GM23338 (cell line): ENCODE measurements around the gene PHF21A. TPM values are rescaled to one million over a fixed set of nuclear protein-coding genes. Genes with fewer than 3 reads are reported as not detected.

Experiments used
- ATAC-seq: fragments of 200-7000 bp; cut with Tn5 transposase; 3 replicates; pipeline ENCODE4 v1.9.1; 2020
- DNase-seq: peaks from one replicate; pipeline ENCODE4 v3.0.0-alpha.2; 2015; ENCODE audit warnings: low spot score
- H2AFZ ChIP-seq: fragments of 200-600 bp; sonication (generic); 2 replicates; pipeline ENCODE4 v1.8.0; 2016; ENCODE audit warnings: antibody characterized with exemption, mild to moderate bottlenecking, moderate library complexity
- H3F3A ChIP-seq: fragments of 200-600 bp; sonication (generic); replicated peaks from 2 replicates; pipeline ENCODE4 v1.8.0; 2017; ENCODE audit warnings: antibody characterized with exemption, mixed run types, low read depth
- H3K27ac ChIP-seq: fragments of 200-600 bp; sonication (generic); 2 replicates; pipeline ENCODE4 v1.6.1; 2016; ENCODE audit warnings: low read depth
- H3K27me3 ChIP-seq: fragments of 200-600 bp; sonication (generic); 2 replicates; pipeline ENCODE4 v1.8.0; 2016; ENCODE audit warnings: mild to moderate bottlenecking, mixed run types, moderate library complexity; ENCODE audit not compliant: insufficient read depth
- H3K36me3 ChIP-seq: fragments of 200-600 bp; sonication (generic); 2 replicates; pipeline ENCODE4 v1.8.0; 2016; ENCODE audit warnings: mild to moderate bottlenecking; ENCODE audit not compliant: insufficient read depth
- H3K4me1 ChIP-seq: fragments of 200-600 bp; sonication (generic); 2 replicates; pipeline ENCODE4 v1.8.0; 2016; ENCODE audit warnings: mild to moderate bottlenecking, moderate library complexity; ENCODE audit not compliant: insufficient read depth
- H3K4me2 ChIP-seq: fragments of 200-600 bp; sonication (generic); 2 replicates; pipeline ENCODE4 v1.7.1; 2017; ENCODE audit warnings: mixed run types
- H3K4me3 ChIP-seq: fragments of 200-600 bp; sonication (generic); 2 replicates; pipeline ENCODE4 v1.6.1; 2016; ENCODE audit warnings: mixed run types
- H3K79me2 ChIP-seq: fragments of 200-600 bp; sonication (generic); replicated peaks from 2 replicates; pipeline ENCODE4 v1.8.0; 2017; ENCODE audit warnings: mild to moderate bottlenecking; ENCODE audit not compliant: insufficient read depth
- H3K9me2 ChIP-seq: fragments of 200-600 bp; sonication (generic); 2 replicates; pipeline ENCODE4 v1.8.0; 2017; ENCODE audit not compliant: insufficient read depth
- H4K20me1 ChIP-seq: fragments of 200-600 bp; sonication (generic); replicated peaks from 2 replicates; pipeline ENCODE4 v1.8.0; 2017; ENCODE audit warnings: mild to moderate bottlenecking; ENCODE audit not compliant: insufficient read depth
- H3K27ac Mint-ChIP-seq: 2 replicates; pipeline ENCODE4 v1.8.0; 2020; ENCODE audit warnings: inconsistent platforms, mild to moderate bottlenecking, moderate library complexity, mixed read lengths
- H3K27me3 Mint-ChIP-seq: 3 replicates; pipeline ENCODE4 v1.8.0; 2022; ENCODE audit warnings: low read depth, mild to moderate bottlenecking, moderate library complexity, mixed read lengths, inconsistent platforms; ENCODE audit not compliant: insufficient read depth, poor library complexity
- H3K36me3 Mint-ChIP-seq: 3 replicates; pipeline ENCODE4 v1.8.0; 2021; ENCODE audit warnings: low read depth, mild to moderate bottlenecking, inconsistent platforms, moderate library complexity, mixed read lengths
- H3K4me1 Mint-ChIP-seq: 3 replicates; pipeline ENCODE4 v1.8.0; 2020; ENCODE audit warnings: mild to moderate bottlenecking, inconsistent platforms, mixed read lengths
- H3K4me3 Mint-ChIP-seq: 3 replicates; pipeline ENCODE4 v1.8.0; 2021; ENCODE audit warnings: moderate library complexity, mild to moderate bottlenecking, inconsistent platforms, mixed read lengths
- H3K9me3 Mint-ChIP-seq: 3 replicates; pipeline ENCODE4 v1.8.0; 2020; ENCODE audit warnings: moderate library complexity, mild to moderate bottlenecking, inconsistent platforms, mixed read lengths
- CREB1 ChIP-seq: fragments of 250-450 bp; sonication (Bioruptor Pico); IDR thresholded peaks from 2 replicates; pipeline ENCODE4 v1.5.0; 2020; ENCODE audit warnings: low read depth, mild to moderate bottlenecking, moderate library complexity
- CTCF ChIP-seq, 2 experiments: fragments of 200-600 bp in 1 of 2; sonication (generic) in 1 of 2; conservative IDR thresholded peaks; 2 replicates each; pipeline versions ENCODE4 v1.5.1 to v1.6.1; 2016 to 2017; ENCODE audit warnings: antibody characterized with exemption in 2 of 2, low read depth in 2 of 2, mild to moderate bottlenecking in 2 of 2, moderate library complexity in 1 of 2
- ETS1 ChIP-seq: IDR thresholded peaks from 2 replicates; pipeline ENCODE4 v1.6.1; 2016; ENCODE audit warnings: antibody characterized with exemption
- EZH2 ChIP-seq: fragments of 200-600 bp; sonication (generic); IDR thresholded peaks from one replicate; pipeline ENCODE4 v1.8.0; 2017; ENCODE audit warnings: antibody characterized with exemption, mild to moderate bottlenecking, low read depth; ENCODE audit not compliant: unreplicated experiment
- EZH2phosphoT487 ChIP-seq: fragments of 200-600 bp; sonication (generic); IDR thresholded peaks from one replicate; pipeline ENCODE4 v1.8.1; 2018; ENCODE audit warnings: antibody characterized with exemption; ENCODE audit not compliant: unreplicated experiment
- JUNB ChIP-seq: IDR thresholded peaks from one replicate; pipeline ENCODE4 v1.6.1; 2016; ENCODE audit warnings: antibody characterized with exemption; ENCODE audit not compliant: unreplicated experiment
- STAT1 ChIP-seq: IDR thresholded peaks from one replicate; pipeline ENCODE4 v1.6.1; 2016; ENCODE audit warnings: antibody characterized with exemption; ENCODE audit not compliant: unreplicated experiment
- ZNF114 ChIP-seq: fragments of 250-450 bp; sonication (Bioruptor Pico); IDR thresholded peaks from 2 replicates; pipeline ENCODE4 v1.5.0; 2020; ENCODE audit warnings: mild to moderate bottlenecking, moderate library complexity
- ZNF331 ChIP-seq: fragments of 250-450 bp; sonication (Bioruptor Pico); IDR thresholded peaks from 2 replicates; pipeline ENCODE4 v1.5.0; 2020; ENCODE audit warnings: low read depth, mild to moderate bottlenecking, moderate library complexity
- polyA plus RNA-seq: library from polyadenylated mRNA; unstranded; fragments of >200 nt; fragmentation: Nextera tagmentation; extraction: Ambion mirVana; gene quantifications from 2 replicates; pipeline ENCODE4 v1.2.1, GENCODE V29; 2016
- total RNA-seq: library from RNA; depleted of rRNA; stranded (reverse); fragments of >200 nt; shearing (Covaris generic); gene quantifications from 2 replicates; pipeline ENCODE4 v1.2.3, GENCODE V29; 2014

PHF21A gene
- total and polyA plus RNA-seq, 2 experiments from 2014 or later, result 21.7 to 23.6 TPM

GRCh38 chr11:46102843-46103242, 18.4 kb downstream of the PHF21A start:
- no peak overlapping the region for H3K4me3 Mint-ChIP-seq
- peak; percentile 65 for ATAC-seq

GRCh38 chr11:46100670-46101069, 20.6 kb downstream of the PHF21A start:
- Mint-ChIP-seq H3K9me3 (no peaks in the 10 kb centered on the region; the same call in 2 of the 3 replicates), H3K4me3 (no peak overlapping the region), H3K27ac (no peak overlapping the region), H3K27me3 (no peaks in the 10 kb centered on the region), H3K36me3 (no peaks in the 10 kb centered on the region), H3K4me1 (peaks cover 41% of the 10 kb centered on the region)
- Histone ChIP-seq H3K9me2 (no peaks in the 10 kb centered on the region), H4K20me1 (peaks cover 7% of the 10 kb centered on the region; the same call in 1 of the 2 replicates), H3K27me3 (no peaks in the 10 kb centered on the region), H3K79me2 (peaks cover 78% of the 10 kb centered on the region), H3K4me1 (peaks cover 14% of the 10 kb centered on the region), H3F3A (no peaks in the 10 kb centered on the region), H3K36me3 (no peaks in the 10 kb centered on the region), H2AFZ (no peak overlapping the region), H3K4me2 (no peak overlapping the region), H3K4me3 (no peak overlapping the region), H3K27ac (no peak overlapping the region)
- ATAC-seq (no peak), DNase-seq (no peak)
- TF ChIP-seq JUNB (no peak), ETS1 (no peak), ZNF331 (CRISPR knock-in tag) (no peak), CTCF (conservative IDR thresholded peaks at IDR 0.05; ENCODE audit: low read depth in 2 of 2) (no peak), EZH2 (no peak), CREB1 (no peak), STAT1 (no peak)

More at GRCh38 chr11:46102843-46103242, 18.4 kb downstream of the PHF21A start:
- H3K27ac ChIP-seq, result no peak overlapping the region
- H3K9me3 Mint-ChIP-seq, result no peaks in the 10 kb centered on the region
- 0 out of 4 replicates have a peak, but pooled peaks of 1 of the 2 experiments have one; percentile 11 for TF ChIP-seq CTCF (conservative IDR thresholded peaks at IDR 0.05; ENCODE audit: low read depth in 2 of 2)
- TF ChIP-seq STAT1, result no peak
- TF ChIP-seq ZNF114 (CRISPR knock-in tag), result no peak
- TF ChIP-seq ZNF331 (CRISPR knock-in tag), result no peak
- no peak for TF ChIP-seq EZH2phosphoT487
- no peaks in the 10 kb centered on the region for H3F3A ChIP-seq
- no peak overlapping the region for H3K4me3 ChIP-seq
- DNase-seq, result no peak
- H3K9me2 ChIP-seq, result no peaks in the 10 kb centered on the region
- H3K27me3 Mint-ChIP-seq, result peaks cover 2% of the 10 kb centered on the region
- no peaks in the 10 kb centered on the region for H3K36me3 Mint-ChIP-seq
- peaks cover 31% of the 10 kb centered on the region for H3K4me1 ChIP-seq
- peaks cover 87% of the 10 kb centered on the region for H3K79me2 ChIP-seq
- no peak overlapping the region for H2AFZ ChIP-seq
- H4K20me1 ChIP-seq, result peaks cover 11% of the 10 kb centered on the region; the same call in 1 of the 2 replicates
- no peaks in the 10 kb centered on the region for H3K27me3 ChIP-seq
- H3K27ac Mint-ChIP-seq, result no peak overlapping the region
- H3K36me3 ChIP-seq, result no peaks in the 10 kb centered on the region
- H3K4me2 ChIP-seq, result no peak overlapping the region
- peaks cover 38% of the 10 kb centered on the region for H3K4me1 Mint-ChIP-seq
